GM10266 (cell line): ENCODE measurements around the gene CLCC1.

Source experiments
- DNase-seq: peaks from one replicate; pipeline ENCODE4 v3.0.0; 2012; ENCODE audit errors: extremely low spot score
- CTCF ChIP-seq: IDR thresholded peaks from 2 replicates; pipeline ENCODE4 v1.5.1; 2012; ENCODE audit warnings: mild to moderate bottlenecking, low read depth; ENCODE audit not compliant: control insufficient read depth, insufficient read depth; ENCODE audit errors: missing control alignments

The CLCC1 gene

DNA sequence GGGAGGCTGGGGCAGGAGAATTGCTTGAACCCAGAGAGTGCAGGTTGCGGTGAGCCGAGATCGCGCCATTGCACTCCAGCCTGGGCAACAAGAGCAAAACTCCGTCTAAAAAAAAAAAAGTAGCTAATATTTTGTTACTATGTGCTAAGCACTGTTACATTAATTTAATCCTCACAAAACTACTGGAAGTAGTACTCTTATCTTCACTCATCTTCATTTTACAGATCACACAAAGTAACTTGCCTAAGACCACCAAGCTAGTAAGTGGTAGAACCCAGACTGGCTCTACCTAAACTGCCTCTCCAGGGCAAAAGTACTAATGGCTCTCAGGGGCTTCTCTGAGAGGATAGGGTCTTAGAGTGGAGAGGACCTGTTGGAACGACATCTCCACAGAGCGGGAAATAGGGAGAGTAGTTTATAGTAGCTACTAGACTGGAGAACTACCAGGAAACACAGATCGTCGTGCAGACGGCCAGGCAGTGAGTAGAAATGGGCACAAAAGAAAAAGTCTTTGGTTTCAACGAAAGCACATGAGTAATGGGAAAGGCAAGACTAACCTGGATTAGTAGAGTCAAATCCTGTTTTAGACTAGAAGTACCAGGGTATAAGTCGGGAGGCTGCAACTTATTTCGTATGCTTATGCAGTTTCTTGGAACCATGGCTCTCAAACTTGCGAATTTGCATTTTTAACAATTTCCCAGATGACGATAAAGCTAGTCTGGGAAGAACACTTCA lies 1.4 kb downstream of the CLCC1 start:
- DNase-seq, result no peak
- TF ChIP-seq CTCF, result no peak

GRCh38 chr1:108961198-108961597 lies 2.1 kb downstream of the CLCC1 start:
- no peak for TF ChIP-seq CTCF
- DNase-seq, result no peak

GRCh38 chr1:108960719-108961118 lies 2.6 kb downstream of the CLCC1 start:
- DNase-seq, result no peak
- TF ChIP-seq CTCF, result no peak

- TF ChIP-seq CTCF, result no peak
- DNase-seq, result no peak
Measured at GRCh38 chr1:108957888-108958287, 5.4 kb downstream of the CLCC1 start.

DNA sequence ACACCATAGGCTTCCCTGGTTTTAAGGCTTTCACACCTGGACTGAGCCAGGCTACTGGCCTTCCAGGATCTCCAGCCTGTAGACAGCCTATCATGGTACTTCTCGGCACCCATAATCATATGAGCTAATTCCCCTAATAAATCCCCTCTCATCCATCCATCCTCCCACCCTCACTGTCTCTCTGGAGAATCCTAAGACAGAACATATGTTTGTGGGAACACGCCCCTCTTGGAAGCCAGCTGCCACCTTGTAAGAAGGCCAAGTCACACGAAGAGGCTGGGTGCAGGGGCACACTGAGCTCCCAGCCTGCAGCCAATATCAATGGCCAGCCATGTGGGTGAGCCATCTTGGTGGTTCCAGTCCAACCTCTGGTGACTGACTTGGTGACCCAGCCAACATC lies 7.4 kb downstream of the CLCC1 start:
- TF ChIP-seq CTCF, result no peak
- no peak for DNase-seq

- no peak for DNase-seq
- TF ChIP-seq CTCF, result no peak
Measured at GRCh38 chr1:108955111-108955510, 8.2 kb downstream of the CLCC1 start.

GRCh38 chr1:108953452-108953851 lies 9.8 kb downstream of the CLCC1 start:
- no peak for TF ChIP-seq CTCF
- no peak for DNase-seq
